Sigmoid colon (tissue), 4 donors: ENCODE results near the gene ZSWIM5.

Source experiments
- EP300 ChIP-seq, 4 donors: sonication (generic); formaldehyde crosslinking; IDR thresholded peaks; one replicate each; pipeline ENCODE4 v1.6.1; 2017; ENCODE audit warnings: antibody characterized with exemption in 4 of 4
- POLR2A ChIP-seq, 2 donors: fragments of 450-650 bp; IDR thresholded peaks; one replicate each; pipeline ENCODE4 v1.6.1; 2016; ENCODE audit warnings: antibody characterized with exemption in 2 of 2, mild to moderate bottlenecking in 2 of 2, moderate library complexity in 2 of 2
- TF ChIP-seq, protein P1 (sequence below), 4 experiments: fragments of 450-650 bp in 3 of 4; fragments of 200-600 bp in 1 of 4; IDR thresholded peaks; one replicate each; pipeline ENCODE4 v1.5.1; 2016 to 2019; ENCODE audit warnings: antibody characterized with exemption in 4 of 4, mild to moderate bottlenecking in 3 of 4, moderate library complexity in 2 of 4

DNA sequence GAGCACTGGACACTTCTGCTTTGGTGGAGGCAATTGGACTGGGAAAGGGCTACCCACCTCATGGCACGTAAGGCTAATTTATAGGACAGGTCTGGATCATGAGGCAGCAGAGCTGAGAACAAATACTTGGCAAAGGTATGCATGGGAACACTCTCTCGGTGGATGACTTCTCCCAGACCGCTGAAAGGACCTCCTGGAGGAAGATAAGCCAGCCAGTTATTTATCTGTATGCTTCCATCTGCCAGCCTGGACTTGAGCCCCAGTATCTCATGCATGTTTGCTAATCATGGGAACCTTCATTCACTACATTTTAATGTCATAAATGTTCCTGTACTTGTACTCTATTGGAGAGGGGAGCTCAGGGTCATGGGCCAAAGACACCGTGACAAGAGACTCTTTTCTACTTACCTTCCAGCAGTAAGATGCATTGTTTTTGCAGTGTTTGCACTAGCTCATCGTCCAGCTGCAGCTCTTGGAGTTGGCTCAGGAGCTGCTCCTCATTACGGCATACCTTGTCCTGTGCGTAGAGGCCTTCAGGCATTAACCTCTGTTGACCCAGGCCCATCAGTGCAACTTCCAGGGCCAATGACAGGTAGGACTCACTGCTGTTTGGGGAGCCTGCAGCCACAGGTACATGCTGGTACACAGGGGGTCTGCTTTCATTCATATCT is 170.6 kb downstream of the ZSWIM5 start:
- TF ChIP-seq POLR2A (IDR thresholded peaks at IDR 0.05) (no peak), EP300 (IDR thresholded peaks at IDR 0.05) (no peak)
- TF ChIP-seq, protein P1, sequence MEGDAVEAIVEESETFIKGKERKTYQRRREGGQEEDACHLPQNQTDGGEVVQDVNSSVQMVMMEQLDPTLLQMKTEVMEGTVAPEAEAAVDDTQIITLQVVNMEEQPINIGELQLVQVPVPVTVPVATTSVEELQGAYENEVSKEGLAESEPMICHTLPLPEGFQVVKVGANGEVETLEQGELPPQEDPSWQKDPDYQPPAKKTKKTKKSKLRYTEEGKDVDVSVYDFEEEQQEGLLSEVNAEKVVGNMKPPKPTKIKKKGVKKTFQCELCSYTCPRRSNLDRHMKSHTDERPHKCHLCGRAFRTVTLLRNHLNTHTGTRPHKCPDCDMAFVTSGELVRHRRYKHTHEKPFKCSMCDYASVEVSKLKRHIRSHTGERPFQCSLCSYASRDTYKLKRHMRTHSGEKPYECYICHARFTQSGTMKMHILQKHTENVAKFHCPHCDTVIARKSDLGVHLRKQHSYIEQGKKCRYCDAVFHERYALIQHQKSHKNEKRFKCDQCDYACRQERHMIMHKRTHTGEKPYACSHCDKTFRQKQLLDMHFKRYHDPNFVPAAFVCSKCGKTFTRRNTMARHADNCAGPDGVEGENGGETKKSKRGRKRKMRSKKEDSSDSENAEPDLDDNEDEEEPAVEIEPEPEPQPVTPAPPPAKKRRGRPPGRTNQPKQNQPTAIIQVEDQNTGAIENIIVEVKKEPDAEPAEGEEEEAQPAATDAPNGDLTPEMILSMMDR (IDR thresholded peaks at IDR 0.05) = no peak
